HEK293 (cell line): Measurements from ENCODE around the gene BTBD17.

Source experiments
- ZBTB20 ChIP-seq: fragments of 450-650 bp; formaldehyde crosslinking; IDR thresholded peaks from 2 replicates; pipeline ENCODE4 v1.5.1; 2016; ENCODE audit warnings: missing biosample characterization, missing genetic modification characterization
- ZFHX2 ChIP-seq: fragments of 450-650 bp; formaldehyde crosslinking; conservative IDR thresholded peaks from 2 replicates; pipeline ENCODE4 v1.5.1; 2016; ENCODE audit warnings: missing biosample characterization, missing genetic modification characterization
- ZNF335 ChIP-seq: fragments of 450-650 bp; formaldehyde crosslinking; conservative IDR thresholded peaks from 2 replicates; pipeline ENCODE4 v1.5.1; 2016; ENCODE audit warnings: missing biosample characterization, missing genetic modification characterization
- ZNF341 ChIP-seq: fragments of 450-650 bp; formaldehyde crosslinking; IDR thresholded peaks from 2 replicates; pipeline ENCODE4; 2016; ENCODE audit warnings: low read depth, missing biosample characterization, missing genetic modification characterization
- ZNF391 ChIP-seq: fragments of 450-650 bp; formaldehyde crosslinking; IDR thresholded peaks from 2 replicates; pipeline ENCODE4 v1.5.1; 2016; ENCODE audit warnings: low read depth, missing biosample characterization, missing genetic modification characterization, borderline replicate concordance
- ZNF830 ChIP-seq: fragments of 450-650 bp; IDR thresholded peaks from 2 replicates; pipeline ENCODE4 v1.5.0; 2018; ENCODE audit warnings: missing biosample characterization, missing genetic modification characterization, low read depth, mild to moderate bottlenecking, moderate library complexity
- TF ChIP-seq, protein P1 (sequence below): fragments of 450-650 bp; formaldehyde crosslinking; IDR thresholded peaks from 2 replicates; pipeline ENCODE4 v1.5.1; 2016; ENCODE audit warnings: missing biosample characterization, missing genetic modification characterization

- TF ChIP-seq ZNF341 (tag by site-specific recombination) (no peak), ZNF391 (tag by site-specific recombination) (no peak), ZBTB20 (tag by site-specific recombination) (no peak), ZNF335 (tag by site-specific recombination) (no peak), ZNF830 (tag by site-specific recombination) (no peak), ZFHX2 (tag by site-specific recombination) (no peak)
- TF ChIP-seq, protein P1, sequence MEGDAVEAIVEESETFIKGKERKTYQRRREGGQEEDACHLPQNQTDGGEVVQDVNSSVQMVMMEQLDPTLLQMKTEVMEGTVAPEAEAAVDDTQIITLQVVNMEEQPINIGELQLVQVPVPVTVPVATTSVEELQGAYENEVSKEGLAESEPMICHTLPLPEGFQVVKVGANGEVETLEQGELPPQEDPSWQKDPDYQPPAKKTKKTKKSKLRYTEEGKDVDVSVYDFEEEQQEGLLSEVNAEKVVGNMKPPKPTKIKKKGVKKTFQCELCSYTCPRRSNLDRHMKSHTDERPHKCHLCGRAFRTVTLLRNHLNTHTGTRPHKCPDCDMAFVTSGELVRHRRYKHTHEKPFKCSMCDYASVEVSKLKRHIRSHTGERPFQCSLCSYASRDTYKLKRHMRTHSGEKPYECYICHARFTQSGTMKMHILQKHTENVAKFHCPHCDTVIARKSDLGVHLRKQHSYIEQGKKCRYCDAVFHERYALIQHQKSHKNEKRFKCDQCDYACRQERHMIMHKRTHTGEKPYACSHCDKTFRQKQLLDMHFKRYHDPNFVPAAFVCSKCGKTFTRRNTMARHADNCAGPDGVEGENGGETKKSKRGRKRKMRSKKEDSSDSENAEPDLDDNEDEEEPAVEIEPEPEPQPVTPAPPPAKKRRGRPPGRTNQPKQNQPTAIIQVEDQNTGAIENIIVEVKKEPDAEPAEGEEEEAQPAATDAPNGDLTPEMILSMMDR (tag by site-specific recombination) = no peak
Observed at GRCh38 chr17:74374858-74375257, 13.2 kb upstream of the BTBD17 start.
